GM21717 (cell line): Measurements from ENCODE around the gene MTMR3.
"Not testable (repeated sequence)": the region's sequence is repeated elsewhere in the genome, so short reads cannot be mapped to it uniquely, and the experiment has no call there.

Source experiments
- ATAC-seq: cut with Tn5 transposase; IDR thresholded peaks from one replicate; pipeline ENCODE4 v1.9.1; 2021; ENCODE audit warnings: mild to moderate bottlenecking, moderate library complexity; ENCODE audit not compliant: unreplicated experiment

MTMR3 gene

GRCh38 chr22:30045901-30046715 is 163.1 kb downstream of the MTMR3 start:
- ATAC-seq: no peak

- no peak for ATAC-seq
These were observed 163.9 kb downstream of the MTMR3 start for GRCh38 chr22:30046716-30047363.

GRCh38 chr22:30047364-30047738 is 164.4 kb downstream of the MTMR3 start:
- no peak for ATAC-seq

GRCh38 chr22:30048681-30049080 is 165.7 kb downstream of the MTMR3 start:
- ATAC-seq: no peak

- ATAC-seq: no peak
These were observed 171.2 kb downstream of the MTMR3 start for GRCh38 chr22:30054067-30054763.

- no peak for ATAC-seq
These were observed 171.7 kb downstream of the MTMR3 start for GRCh38 chr22:30054764-30055069.

- ATAC-seq: no peak
These were observed 173.0 kb downstream of the MTMR3 start for GRCh38 chr22:30056015-30056414.

GRCh38 chr22:30057375-30057774 is 174.4 kb downstream of the MTMR3 start:
- ATAC-seq: no peak

- ATAC-seq: not testable (repeated sequence)
These were observed 176.5 kb downstream of the MTMR3 start for GRCh38 chr22:30059346-30060020.

GRCh38 chr22:30061094-30061493 is 178.1 kb downstream of the MTMR3 start:
- not testable (repeated sequence) for ATAC-seq

GRCh38 chr22:30062259-30062658 is 179.3 kb downstream of the MTMR3 start:
- no peak for ATAC-seq

GRCh38 chr22:30062950-30063349 is 180.0 kb downstream of the MTMR3 start:
- no peak for ATAC-seq

GRCh38 chr22:30064172-30064571 is 181.2 kb downstream of the MTMR3 start:
- no peak for ATAC-seq

- no peak for ATAC-seq
These were observed 190.8 kb downstream of the MTMR3 start for GRCh38 chr22:30073743-30074142.

- no peak for ATAC-seq
These were observed 191.2 kb downstream of the MTMR3 start for GRCh38 chr22:30074147-30074546.

GRCh38 chr22:30074994-30075393 is 192.0 kb downstream of the MTMR3 start:
- no peak for ATAC-seq

GRCh38 chr22:30077279-30077880 is 194.4 kb downstream of the MTMR3 start:
- ATAC-seq: no peak

GRCh38 chr22:30078320-30079311 is 195.6 kb downstream of the MTMR3 start:
- ATAC-seq: no peak

GRCh38 chr22:30079952-30080533 is 197.1 kb downstream of the MTMR3 start, which contains the start of gene HORMAD2:
Gene HORMAD2 (plus strand): TSS chr22:30080464. CDS start chr22:30093953, 13,489 bp downstream.
- no peak for ATAC-seq
